HTR-8/SVneo (cell line): Measurements from ENCODE around the gene POLA1.
A peak's percentile ranks its signal among the peaks of the same experiment; 100 is the strongest.

Experiments
- DNase-seq: peaks from one replicate; pipeline ENCODE4 v3.0.0; 2011; ENCODE audit warnings: low spot score, mixed read lengths; ENCODE audit not compliant: insufficient read length
- FAIRE-seq: peaks from 2 replicates; lab custom pipeline; 2011; peaks lifted over from hg19 to GRCh38; lab: Jason Lieb, UNC

Gene POLA1

DNA sequence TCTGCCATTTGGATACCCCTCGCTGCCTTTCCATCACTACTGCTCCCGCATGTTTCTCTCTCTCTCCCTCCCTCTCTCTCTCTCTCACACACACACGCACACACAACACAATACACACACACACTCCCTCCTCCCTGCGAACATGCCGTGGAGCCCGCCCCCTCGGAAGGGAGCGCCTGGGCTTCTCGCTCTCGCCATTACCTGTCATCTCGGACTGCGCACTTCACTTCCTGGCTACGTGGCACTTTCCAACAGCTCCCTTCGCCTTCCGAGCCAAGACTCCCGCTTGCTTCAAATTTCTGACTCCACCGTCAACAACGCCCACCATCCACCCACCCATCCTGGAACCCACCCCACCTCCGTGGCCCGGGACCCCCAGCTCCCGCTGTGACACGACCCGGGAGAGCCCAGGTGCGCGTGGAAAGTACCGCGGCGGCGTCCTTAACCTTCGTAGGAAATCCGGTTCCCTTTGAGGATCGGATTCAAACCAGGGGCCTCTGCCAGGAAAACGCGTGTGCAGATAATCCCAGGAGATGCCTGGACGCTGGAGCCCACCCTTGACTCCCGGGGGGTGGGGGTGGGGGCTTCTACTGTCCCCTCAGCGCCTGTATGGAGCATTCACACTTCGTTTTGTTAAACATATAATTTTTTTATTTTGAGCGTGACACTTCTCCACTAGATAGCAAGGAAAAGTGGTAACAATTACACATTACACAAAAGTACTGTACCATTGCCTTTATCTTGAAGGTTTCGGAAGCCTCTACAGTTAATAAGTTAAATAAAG lies 309.5 kb downstream of the POLA1 start:
- DNase-seq (no peak), FAIRE-seq (no peak)

GRCh38 chrX:25004040-25004439 lies 310.3 kb downstream of the POLA1 start:
- DNase-seq (no peak), FAIRE-seq (no peak)

- no peak for DNase-seq
- no peak for FAIRE-seq
Measured at GRCh38 chrX:25004485-25005032, 310.8 kb downstream of the POLA1 start.

GRCh38 chrX:25005034-25005381 lies 311.3 kb downstream of the POLA1 start:
- no peak for DNase-seq
- FAIRE-seq = no peak

DNA sequence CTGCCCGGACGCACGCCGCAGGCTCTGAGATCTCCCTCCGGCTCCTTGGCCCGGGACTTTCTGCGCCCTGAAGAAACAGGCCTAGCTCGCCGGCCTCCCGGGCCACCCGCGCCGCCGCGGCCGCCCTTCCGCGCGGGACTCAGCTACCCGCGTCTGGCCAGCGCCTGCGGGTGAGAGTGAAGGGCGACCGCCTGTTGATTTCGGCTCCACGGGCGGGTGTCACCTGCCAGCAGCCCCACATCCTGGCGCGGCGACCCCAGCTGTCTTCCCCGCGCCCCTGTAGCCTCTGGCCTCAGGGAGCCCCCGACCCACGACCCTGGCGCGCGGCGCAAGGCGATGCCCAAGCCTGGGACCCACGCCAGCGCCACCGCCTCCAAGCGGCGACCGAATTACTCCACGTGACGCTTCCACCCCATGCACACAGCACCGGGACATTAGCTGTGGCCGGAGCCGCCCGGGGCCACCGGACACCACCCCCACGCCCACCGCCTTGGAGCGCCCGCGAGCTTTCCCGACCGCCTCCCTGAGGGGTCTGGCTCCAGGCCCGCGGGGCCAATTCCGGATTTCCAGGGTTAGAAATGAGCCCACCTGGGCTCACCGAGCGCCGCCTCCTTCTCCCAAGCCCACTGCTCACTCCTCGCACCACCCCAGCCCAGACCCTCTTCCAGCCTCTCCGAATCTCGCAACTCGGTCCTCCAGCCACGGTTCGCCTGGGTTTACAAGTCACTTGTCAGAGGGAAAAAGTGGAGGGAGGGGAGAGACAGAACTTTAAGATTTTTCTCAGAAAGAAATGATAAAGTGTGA lies 311.9 kb downstream of the POLA1 start:
- no peak for FAIRE-seq
- DNase-seq = no peak

- FAIRE-seq (no peak), DNase-seq (no peak)
Measured at GRCh38 chrX:25006586-25007058, 312.9 kb downstream of the POLA1 start.

GRCh38 chrX:25007059-25008053 lies 313.6 kb downstream of the POLA1 start:
- DNase-seq = no peak
- peak; percentile 59 for FAIRE-seq

- DNase-seq (no peak), FAIRE-seq (no peak)
Measured at GRCh38 chrX:25009407-25009806, 315.7 kb downstream of the POLA1 start.

- DNase-seq = no peak
- no peak for FAIRE-seq
Measured at GRCh38 chrX:25010784-25011588, 317.3 kb downstream of the POLA1 start.

- DNase-seq (no peak), FAIRE-seq (no peak)
Measured at GRCh38 chrX:25011589-25012432, 318.1 kb downstream of the POLA1 start.

GRCh38 chrX:25012433-25012735 lies 318.7 kb downstream of the POLA1 start:
- no peak for FAIRE-seq
- DNase-seq = no peak

- no peak for FAIRE-seq
- no peak for DNase-seq
Measured at GRCh38 chrX:25012793-25013631, 319.3 kb downstream of the POLA1 start.

GRCh38 chrX:25013632-25014365 lies 320.1 kb downstream of the POLA1 start:
- no peak for FAIRE-seq
- no peak for DNase-seq

- no peak for DNase-seq
- FAIRE-seq = no peak
Measured at GRCh38 chrX:25014366-25014838, 320.7 kb downstream of the POLA1 start.

DNA sequence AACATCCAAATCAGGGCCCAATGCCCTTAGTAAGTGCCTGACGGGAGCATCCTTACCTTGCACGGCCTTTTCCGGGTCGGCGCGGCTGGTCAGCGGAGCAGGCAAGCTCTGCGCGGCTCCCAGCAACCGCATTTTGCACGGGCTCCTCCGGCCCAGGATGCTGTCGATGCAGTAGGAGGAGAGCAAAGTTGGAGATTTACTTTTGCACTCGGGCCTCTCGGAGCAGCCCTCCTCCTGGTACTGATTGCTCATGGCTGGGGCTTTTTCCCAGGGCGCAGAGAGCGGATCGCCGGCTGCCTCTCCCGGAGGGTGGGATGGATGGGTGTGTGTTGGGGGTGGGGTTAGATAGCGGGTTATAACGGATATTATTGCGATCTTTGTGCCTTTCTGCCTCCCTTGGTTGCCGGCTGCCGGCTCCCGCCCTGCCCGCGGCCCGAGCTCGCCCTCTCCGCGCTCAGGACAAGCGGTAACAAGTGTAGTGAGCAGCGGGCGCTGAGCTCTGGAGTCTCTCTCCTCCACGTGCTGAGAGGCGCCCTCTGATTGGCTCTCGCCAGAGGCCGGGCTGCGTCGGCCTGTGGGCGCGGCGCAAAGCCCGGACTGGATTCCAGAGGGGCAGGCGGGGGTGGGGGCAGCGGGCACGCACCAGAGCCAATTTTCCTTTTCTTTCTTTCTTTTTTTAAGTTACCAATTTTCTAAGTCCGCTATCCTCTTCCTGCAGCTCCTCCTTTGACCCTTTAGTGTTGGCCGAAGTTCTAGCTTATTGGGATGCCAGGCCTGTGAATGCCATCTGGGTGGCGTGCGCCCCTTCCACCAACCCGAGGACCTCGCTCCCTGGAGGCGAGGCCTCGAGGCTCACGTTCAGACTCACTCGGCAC lies 322.0 kb downstream of the POLA1 start, which contains the start of gene ARX:
ARX (minus strand) TSS at position 480 of the 875 bp plus-strand sequence; CDS start at position 252, 228 bp downstream.
- DNase-seq (no peak), FAIRE-seq (no peak)

DNA sequence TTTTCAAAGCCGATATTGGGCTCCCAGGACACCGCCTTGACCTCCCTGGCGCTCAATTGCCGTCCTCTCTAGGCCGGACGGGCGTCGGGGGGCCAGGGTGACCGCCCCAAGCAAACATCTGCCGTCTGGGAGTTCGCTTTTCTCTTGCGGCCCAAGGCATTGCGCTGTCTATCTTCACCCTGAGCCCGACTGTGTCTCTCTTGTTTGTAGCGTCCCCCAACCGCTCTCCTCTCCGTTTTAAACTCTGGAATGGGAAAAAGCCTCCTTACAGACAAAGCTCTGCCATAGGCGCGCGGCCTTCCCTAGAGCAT lies 322.6 kb downstream of the POLA1 start:
- FAIRE-seq (no peak), DNase-seq (no peak)
